Breast epithelium (tissue), 4 donors: ENCODE measurements around the gene TIMM44. TPM values are rescaled to one million over a fixed set of nuclear protein-coding genes. Genes with fewer than 3 reads are reported as not detected.

Experiments
- DNase-seq, 2 donors: peaks; one replicate each; pipeline ENCODE4 v3.0.0-alpha.2; 2019; ENCODE audit warnings: low spot score in 2 of 2
- H3K27ac ChIP-seq, 2 donors: fragments of 200-600 bp; sonication (generic) in 1 of 2; one replicate each; pipeline ENCODE4 v1.5.1; 2016 to 2019; ENCODE audit warnings: mild to moderate bottlenecking in 1 of 2
- H3K27me3 ChIP-seq, 2 donors: fragments of 200-600 bp; sonication (generic) in 1 of 2; one replicate each; pipeline versions ENCODE4 v1.5.1 to v1.6.0; 2017 to 2019; ENCODE audit warnings: control low read depth in 1 of 2, mild to moderate bottlenecking in 1 of 2
- H3K36me3 ChIP-seq: fragments of 200-600 bp; one replicate; pipeline ENCODE4 v1.5.1; 2019
- H3K4me1 ChIP-seq, 2 donors: fragments of 200-600 bp; sonication (generic); one replicate each; pipeline ENCODE4 v1.5.1; 2016 to 2019; ENCODE audit warnings: control low read depth in 1 of 2
- H3K4me3 ChIP-seq, 3 donors: fragments of 200-600 bp; sonication (generic); 1 replicate in 2 of 3; 2 replicates in 1 of 3; pipeline ENCODE4 v1.5.1; 2016 to 2019; ENCODE audit warnings: mild to moderate bottlenecking in 3 of 3, moderate library complexity in 2 of 3
- H3K9me3 ChIP-seq, 2 donors: fragments of 200-600 bp; sonication (generic) in 1 of 2; one replicate each; pipeline ENCODE4 v1.5.1; 2016 to 2019; ENCODE audit warnings: control low read depth in 1 of 2
- CTCF ChIP-seq, 3 donors: fragments of 450-650 bp; IDR thresholded peaks; one replicate each; pipeline ENCODE4 v1.5.1; 2016 to 2017; ENCODE audit warnings: antibody characterized with exemption in 3 of 3, mild to moderate bottlenecking in 3 of 3, moderate library complexity in 3 of 3
- POLR2A ChIP-seq: fragments of 450-650 bp; IDR thresholded peaks from one replicate; pipeline ENCODE4 v1.6.1; 2016; ENCODE audit warnings: antibody characterized with exemption, mild to moderate bottlenecking, moderate library complexity
- POLR2AphosphoS5 ChIP-seq, 3 donors: sonication (generic); formaldehyde crosslinking; IDR thresholded peaks; one replicate each; pipeline ENCODE4 v1.6.1; 2017; ENCODE audit warnings: antibody characterized with exemption in 3 of 3
- intact Hi-C: fragments of 100-400 bp; cut with DNase I; formaldehyde crosslinking; loops from one replicate; pipeline ENCODE4 v1.15.1; 2023; ENCODE audit warnings: low total_unique reads
- total RNA-seq, 3 donors: library from RNA; depleted of rRNA; stranded (reverse); fragments of >200 nt; gene quantifications; one replicate each; pipeline ENCODE4 v1.1.0, GENCODE V29; 2016

TIMM44 gene
- total RNA-seq, 3 donors from 2014 or later = 29.3 to 59.6 (median 57.8) TPM

DNA sequence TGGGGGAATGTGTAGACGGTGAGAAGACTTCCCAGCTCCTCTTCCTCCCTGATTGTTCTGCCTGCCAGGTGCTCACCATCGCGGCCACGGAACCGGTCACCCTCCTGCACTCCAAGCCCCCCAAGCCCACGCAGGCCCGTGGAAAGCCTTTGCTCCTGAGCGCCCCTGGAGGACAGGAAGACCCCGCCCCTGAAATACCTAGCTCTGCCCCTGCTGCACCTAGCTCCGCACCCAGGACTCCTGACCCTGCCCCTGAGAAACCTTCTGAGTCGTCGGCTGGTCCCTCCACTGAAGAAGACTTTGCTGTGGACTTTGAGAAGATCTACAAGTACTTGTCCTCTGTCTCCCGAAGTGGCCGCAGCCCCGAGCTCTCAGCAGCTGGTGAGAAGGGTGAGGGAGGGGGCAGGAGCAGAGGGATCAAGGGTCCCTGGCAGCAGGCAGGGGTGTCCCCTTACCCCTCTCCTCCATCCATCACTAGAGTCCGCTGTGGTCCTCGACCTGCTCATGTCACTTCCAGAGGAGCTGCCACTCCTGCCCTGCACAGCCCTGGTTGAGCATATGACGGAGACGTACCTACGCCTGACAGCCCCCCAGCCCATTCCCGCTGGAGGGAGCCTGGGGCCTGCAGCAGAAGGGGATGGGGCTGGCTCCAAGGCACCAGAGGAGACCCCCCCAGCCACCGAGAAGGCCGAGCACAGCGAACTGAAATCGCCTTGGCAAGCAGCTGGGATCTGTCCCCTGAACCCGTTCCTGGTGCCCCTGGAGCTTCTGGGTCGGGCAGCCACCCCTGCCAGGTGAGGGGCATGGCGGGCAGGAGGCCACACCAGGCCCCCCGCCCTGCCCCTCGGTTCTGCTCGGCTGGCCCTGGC is 21.3 kb downstream of the TIMM44 start:
- Histone ChIP-seq H3K36me3 (no peaks in the 10 kb centered on the region), H3K27ac (peak overlapping the region; percentile 90 to 93), H3K9me3 (no peaks in the 10 kb centered on the region), H3K4me3 (peak overlapping the region in 1 of 3 donors; percentile 87), H3K4me1 (peaks cover 24 to 36% of the 10 kb centered on the region in 2 donors), H3K27me3 (peaks cover 3 to 19% of the 10 kb centered on the region in 2 donors)
- no peak for DNase-seq
- intact Hi-C loops = no loop called here
- TF ChIP-seq POLR2A = no peak
- TF ChIP-seq POLR2AphosphoS5 (IDR thresholded peaks at IDR 0.05) = no peak
- no peak for TF ChIP-seq CTCF (IDR thresholded peaks at IDR 0.05)

DNA sequence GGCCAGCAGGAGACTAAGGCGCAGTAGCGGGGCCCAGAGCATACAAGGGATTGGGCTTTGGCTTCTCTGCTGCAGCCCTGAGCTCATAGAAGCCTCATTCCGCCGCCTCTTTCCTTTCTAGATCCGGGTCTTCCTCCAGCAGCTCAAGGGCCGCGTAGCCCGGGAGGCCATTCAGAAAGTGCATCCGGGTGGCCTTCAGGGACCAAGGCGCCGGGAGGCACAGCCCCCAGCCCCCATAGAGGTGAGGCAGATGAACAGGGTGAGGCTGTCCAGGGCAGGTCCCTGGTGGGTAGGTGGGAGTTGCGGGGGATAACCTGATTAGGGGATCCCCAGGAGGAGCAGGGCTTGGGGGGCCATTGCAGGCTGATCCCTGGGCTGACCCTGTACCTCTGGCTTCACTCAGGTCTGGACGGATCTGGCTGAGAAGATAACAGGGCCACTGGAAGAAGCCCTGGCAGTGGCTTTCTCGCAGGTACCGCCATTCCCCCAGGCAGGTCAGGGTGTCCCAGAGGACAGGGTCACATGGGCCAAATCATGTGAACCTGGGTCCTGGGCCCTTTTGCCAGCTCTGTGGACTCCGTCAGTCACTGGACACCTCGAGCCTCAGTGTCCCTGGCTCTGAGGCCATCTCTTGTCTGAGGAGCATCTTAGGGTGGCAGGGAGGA is 22.0 kb downstream of the TIMM44 start:
- no peak for TF ChIP-seq POLR2A
- no peak for TF ChIP-seq POLR2AphosphoS5 (IDR thresholded peaks at IDR 0.05)
- no peak for TF ChIP-seq CTCF (IDR thresholded peaks at IDR 0.05)
- Histone ChIP-seq H3K27ac (peak overlapping the region; percentile 90 to 93), H3K27me3 (peaks cover 4 to 27% of the 10 kb centered on the region in 2 donors), H3K36me3 (no peaks in the 10 kb centered on the region), H3K4me3 (peak overlapping the region; percentile 58 to 87 (median 67)), H3K9me3 (no peaks in the 10 kb centered on the region), H3K4me1 (peaks cover 20 to 36% of the 10 kb centered on the region in 2 donors)
- no peak for DNase-seq
- intact Hi-C loops = no loop called here

DNA sequence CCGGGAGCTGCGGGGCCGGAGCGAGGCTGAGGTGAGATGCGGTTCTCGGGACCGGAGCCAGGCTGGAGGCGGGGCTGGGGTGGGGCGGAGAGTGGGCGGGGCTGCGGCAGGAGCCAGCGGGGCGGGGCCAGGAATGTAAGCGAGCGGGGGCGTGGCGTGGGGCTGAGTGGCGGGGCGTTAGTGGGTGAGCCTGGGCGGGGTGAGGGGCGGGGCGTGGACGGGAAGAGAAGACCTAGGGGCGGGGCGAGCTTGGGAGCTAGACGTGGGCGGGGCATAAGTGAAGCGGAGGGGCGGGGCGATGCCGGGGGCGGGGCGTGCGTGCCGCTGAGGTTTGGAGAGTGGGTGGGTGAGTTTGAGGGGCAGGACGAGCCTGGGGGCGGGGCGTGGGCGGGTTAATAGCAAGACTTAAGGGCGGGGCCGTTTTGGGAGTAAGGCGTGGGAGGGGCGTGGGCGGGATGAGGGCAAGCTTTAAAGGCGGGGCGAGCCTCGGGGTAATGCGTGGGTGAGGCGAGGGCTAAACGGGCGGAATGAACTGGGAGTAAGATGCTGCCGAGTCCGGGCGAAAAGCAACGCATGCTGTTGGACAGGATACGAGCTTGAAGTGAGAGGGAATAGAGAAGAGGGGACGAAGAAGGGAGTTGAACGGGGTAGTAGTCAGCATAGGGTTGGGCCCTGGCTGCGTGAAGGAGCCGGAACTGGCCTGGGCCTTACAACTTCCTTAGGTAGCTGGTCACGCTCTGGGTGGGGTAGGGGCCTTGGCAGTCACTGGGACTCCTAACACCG is 22.8 kb downstream of the TIMM44 start:
- H3K9me3 ChIP-seq = no peaks in the 10 kb centered on the region

More for the DNA sequence above, 22.8 kb downstream of the TIMM44 start:
- intact Hi-C loops = no loop called here
- Histone ChIP-seq H3K27me3 (peaks cover 10 to 34% of the 10 kb centered on the region in 2 donors), H3K27ac (peak overlapping the region; percentile 90 to 93), H3K4me1 (peaks cover 17 to 41% of the 10 kb centered on the region in 2 donors), H3K4me3 (peak overlapping the region; percentile 58 to 87 (median 67)), H3K36me3 (no peaks in the 10 kb centered on the region)
- TF ChIP-seq CTCF (IDR thresholded peaks at IDR 0.05) = no peak
- peak; percentile 43 to 78 (median 72) for TF ChIP-seq POLR2AphosphoS5 (IDR thresholded peaks at IDR 0.05)
- no peak for TF ChIP-seq POLR2A
- peak; percentile 99 to 100 for DNase-seq
